Measurements from ENCODE around the gene DNLZ. TPM values are rescaled to one million over a fixed set of nuclear protein-coding genes. Genes with fewer than 3 reads are reported as not detected.

Gene DNLZ
- total and polyA plus RNA-seq, 2 of the 4 experiments (the other 2 are of a cell fraction), result 2.0 to 11.4 TPM

DNA sequence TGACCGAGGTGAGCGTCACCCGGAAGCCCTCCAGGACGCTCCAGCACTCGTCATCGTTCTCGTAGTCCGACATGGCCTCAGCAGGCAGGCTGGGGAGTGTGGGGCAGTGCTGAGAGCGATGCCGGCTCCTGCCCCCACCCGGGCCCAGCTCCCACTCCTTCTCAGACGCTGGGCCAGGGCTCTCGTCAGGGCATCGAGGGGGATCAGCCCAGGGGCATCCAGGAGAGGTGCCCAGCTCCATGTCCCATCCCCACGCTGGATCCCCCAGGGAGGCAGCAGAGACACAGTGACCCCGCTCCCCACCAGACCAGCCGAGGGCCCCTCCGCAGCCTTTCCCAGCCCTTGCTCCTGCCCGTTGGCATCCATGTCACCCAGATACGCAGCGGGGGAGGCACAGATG, 8.5 kb upstream of the DNLZ start:
- Histone ChIP-seq H2AK5ac (ENCODE audit: low read depth, low read length) (peak overlapping the region; percentile 89), H4K20me1 (ENCODE audit: insufficient read depth, low read length) (no peaks in the 10 kb centered on the region), H3K36me3 (ENCODE audit: control insufficient read depth, insufficient read depth, low read length) (no peaks in the 10 kb centered on the region; the same call in 1 of the 2 replicates), H3K18ac (ENCODE audit: low read depth, low read length) (peak overlapping the region; percentile 83), H2BK20ac (ENCODE audit: low read depth, low read length) (peak overlapping the region; percentile 13; the same call in 1 of the 2 replicates), H3K27me3 (ENCODE audit: control insufficient read depth, insufficient read depth, low read length) (no peaks in the 10 kb centered on the region), H2BK5ac (ENCODE audit: low read depth, low read length, poor library complexity, severe bottlenecking) (peak overlapping the region; percentile 66), H3K56ac (ENCODE audit: extremely low read depth, insufficient read depth, low read length) (no peak overlapping the region), H2BK15ac (ENCODE audit: low read depth, low read length) (peak overlapping the region; percentile 85; the same call in 1 of the 3 replicates), H3K9me1 (ENCODE audit: insufficient read depth, low read length) (peaks cover 9% of the 10 kb centered on the region), H3K4me2 (ENCODE audit: low read depth, low read length) (peak overlapping the region; percentile 30; the same call in 1 of the 2 replicates), H3K27ac (ENCODE audit: insufficient read depth, low read length) (peak overlapping the region; percentile 69), H4K5ac (ENCODE audit: low read depth, low read length) (peak overlapping the region; percentile 97), H3K14ac (replicated peaks; ENCODE audit: low read depth, low read length) (peak overlapping the region; percentile 92; the same call in 1 of the 2 replicates), H2BK120ac (ENCODE audit: low read depth, low read length) (peak overlapping the region; percentile 90), H3K4me1 (ENCODE audit: control insufficient read depth, insufficient read depth, low read length) (peaks cover 15% of the 10 kb centered on the region), H4K8ac (ENCODE audit: low read depth in 2 of 2, low read length in 2 of 2) (peak overlapping the region; percentile 97 to 99), H3K9me3 (ENCODE audit: control insufficient read depth, insufficient read depth, low read length) (no peaks in the 10 kb centered on the region), H3K4ac (ENCODE audit: low read depth, low read length) (peak overlapping the region; percentile 98), H2AFZ (replicated peaks; ENCODE audit: low read length, poor library complexity) (peak overlapping the region; percentile 90), H3K9ac (ENCODE audit: low read depth, low read length) (peak overlapping the region; percentile 23; the same call in 1 of the 2 replicates), H3K4me3 (ENCODE audit: insufficient read depth, low read depth, low read length) (no peak overlapping the region), H4K91ac (ENCODE audit: insufficient read depth, low read depth, low read length) (peak overlapping the region; percentile 98), H3K23ac (ENCODE audit: low read depth, low read length) (no peak overlapping the region; the same call in 1 of the 2 replicates), H3K79me1 (ENCODE audit: low read depth in 1 of 2, low read length in 2 of 2) (no peaks in the 10 kb centered on the region; a peak in 1 of 4 replicates), H2AK9ac (replicated peaks; ENCODE audit: low read depth, low read length, poor library complexity) (peak overlapping the region; percentile 90)
- dilution Hi-C loops (cut with HindIII; ENCODE audit: low sequenced_read_pairs, unreplicated experiment), result no loop called here
- ChIA-PET POLR2A (ENCODE audit: unreplicated experiment) (no interaction called here), CTCF (interaction anchor here (0.7 to 1.5 kb wide), 4 partner anchors 9 to 39 kb away, joined by 3 to 8 read pairs (median 3); partner anchors contain the start of gene DNLZ)
- TF ChIP-seq, protein P1, sequence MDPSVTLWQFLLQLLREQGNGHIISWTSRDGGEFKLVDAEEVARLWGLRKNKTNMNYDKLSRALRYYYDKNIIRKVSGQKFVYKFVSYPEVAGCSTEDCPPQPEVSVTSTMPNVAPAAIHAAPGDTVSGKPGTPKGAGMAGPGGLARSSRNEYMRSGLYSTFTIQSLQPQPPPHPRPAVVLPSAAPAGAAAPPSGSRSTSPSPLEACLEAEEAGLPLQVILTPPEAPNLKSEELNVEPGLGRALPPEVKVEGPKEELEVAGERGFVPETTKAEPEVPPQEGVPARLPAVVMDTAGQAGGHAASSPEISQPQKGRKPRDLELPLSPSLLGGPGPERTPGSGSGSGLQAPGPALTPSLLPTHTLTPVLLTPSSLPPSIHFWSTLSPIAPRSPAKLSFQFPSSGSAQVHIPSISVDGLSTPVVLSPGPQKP (IDR thresholded peaks at IDR 0.05; ENCODE audit: borderline replicate concordance, low read depth, low read length), result no peak
- TF ChIP-seq CTCF (conservative IDR thresholded peaks at IDR 0.05; ENCODE audit: low read depth, low read length) (no peak), USF2 (IDR thresholded peaks at IDR 0.05; ENCODE audit: low read depth, low read length) (no peak), CEBPB (IDR thresholded peaks at IDR 0.05; ENCODE audit: low read depth, low read length) (no peak), MAZ (IDR thresholded peaks at IDR 0.05; ENCODE audit: borderline replicate concordance, low read depth, low read length) (no peak), POLR2A (IDR thresholded peaks at IDR 0.05; ENCODE audit: low read depth, low read length) (no peak), MAFK (IDR thresholded peaks at IDR 0.05; ENCODE audit: low read depth, low read length) (no peak), RCOR1 (IDR thresholded peaks at IDR 0.05; ENCODE audit: insufficient replicate concordance, low read length) (no peak), SMC3 (IDR thresholded peaks at IDR 0.05; ENCODE audit: low read depth, low read length) (no peak), NFE2L2 (IDR thresholded peaks at IDR 0.05; ENCODE audit: low read depth, low read length) (no peak), MXI1 (IDR thresholded peaks at IDR 0.05; ENCODE audit: borderline replicate concordance, low read depth, low read length) (no peak), BHLHE40 (IDR thresholded peaks at IDR 0.05; ENCODE audit: low read depth, low read length) (no peak), CHD1 (IDR thresholded peaks at IDR 0.05; ENCODE audit: low read depth, low read length) (no peak), RAD21 (IDR thresholded peaks at IDR 0.05; ENCODE audit: low read length) (no peak), RFX5 (IDR thresholded peaks at IDR 0.05; ENCODE audit: low read depth, low read length) (no peak), FOS (IDR thresholded peaks at IDR 0.05; ENCODE audit: low read depth, low read length) (no peak)
- WGBS, 2 experiments (ENCODE audit: extremely low coverage in 2 of 2, insufficient read length in 1 of 2), result 90% methylated on average over 6 of the region's 21 CpGs; no CpG with 5 or more reads in 1 of the 2 experiments
- intact Hi-C loops (cut with micrococcal nuclease), result no loop called here
- DNase-seq (no peak), ATAC-seq (ENCODE audit: low read depth) (no peak)
- BruUV-seq (replicated peaks), result no TSS peak
- in situ Hi-C loops (cut with MboI; ENCODE audit: low sequenced_read_pairs), result no loop called here
